Neural cell (in vitro differentiated cells): Measurements from ENCODE around the gene SYTL3.

Experiments used
- CTCF ChIP-seq: fragments of 450-650 bp; IDR thresholded peaks from 2 replicates; pipeline ENCODE4 v1.5.1; 2014; ENCODE audit warnings: antibody characterized with exemption, mild to moderate bottlenecking, moderate library complexity; ENCODE audit not compliant: poor library complexity, severe bottlenecking
- EZH2 ChIP-seq: fragments of 200-600, 300-800 bp; shearing (Covaris generic), sonication (generic); IDR thresholded peaks from 2 replicates; pipeline ENCODE4 v1.6.1; 2014; ENCODE audit warnings: antibody characterized with exemption, low read length, borderline replicate concordance, mild to moderate bottlenecking; ENCODE audit not compliant: insufficient read depth, poor library complexity, severe bottlenecking
- POLR2AphosphoS5 ChIP-seq: IDR thresholded peaks from 2 replicates; pipeline ENCODE4 v1.6.1; 2012
- TF ChIP-seq, protein P1 (sequence below): IDR thresholded peaks from 2 replicates; pipeline ENCODE4 v1.6.1; 2012; ENCODE audit warnings: borderline replicate concordance

DNA sequence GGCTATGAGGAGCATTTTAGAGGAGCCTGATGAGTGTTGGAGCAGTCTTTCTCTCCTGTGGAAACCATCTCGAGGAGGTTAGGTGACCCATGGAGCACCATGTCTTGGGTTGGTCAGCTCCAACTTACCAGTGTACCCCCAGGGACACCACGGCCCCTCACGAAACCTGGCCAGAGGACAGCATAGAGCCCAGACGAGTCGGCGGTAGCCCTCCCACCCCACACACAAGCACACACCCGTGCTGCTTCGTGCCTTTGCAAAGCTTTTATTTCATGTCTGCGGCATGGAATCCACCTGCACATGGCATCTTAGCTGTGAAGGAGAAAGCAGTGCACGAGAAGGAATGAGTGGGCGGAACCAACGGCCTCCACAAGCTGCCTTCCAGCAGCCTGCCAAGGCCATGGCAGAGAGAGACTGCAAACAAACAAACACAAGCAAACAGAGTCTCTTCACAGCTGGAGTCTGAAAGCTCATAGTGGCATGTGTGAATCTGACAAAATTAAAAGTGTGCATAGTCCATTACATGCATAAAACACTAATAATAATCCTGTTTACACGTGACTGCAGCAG is 115.7 kb downstream of the SYTL3 start:
- TF ChIP-seq CTCF (no peak), EZH2 (no peak), POLR2AphosphoS5 (no peak)
- TF ChIP-seq, protein P1, sequence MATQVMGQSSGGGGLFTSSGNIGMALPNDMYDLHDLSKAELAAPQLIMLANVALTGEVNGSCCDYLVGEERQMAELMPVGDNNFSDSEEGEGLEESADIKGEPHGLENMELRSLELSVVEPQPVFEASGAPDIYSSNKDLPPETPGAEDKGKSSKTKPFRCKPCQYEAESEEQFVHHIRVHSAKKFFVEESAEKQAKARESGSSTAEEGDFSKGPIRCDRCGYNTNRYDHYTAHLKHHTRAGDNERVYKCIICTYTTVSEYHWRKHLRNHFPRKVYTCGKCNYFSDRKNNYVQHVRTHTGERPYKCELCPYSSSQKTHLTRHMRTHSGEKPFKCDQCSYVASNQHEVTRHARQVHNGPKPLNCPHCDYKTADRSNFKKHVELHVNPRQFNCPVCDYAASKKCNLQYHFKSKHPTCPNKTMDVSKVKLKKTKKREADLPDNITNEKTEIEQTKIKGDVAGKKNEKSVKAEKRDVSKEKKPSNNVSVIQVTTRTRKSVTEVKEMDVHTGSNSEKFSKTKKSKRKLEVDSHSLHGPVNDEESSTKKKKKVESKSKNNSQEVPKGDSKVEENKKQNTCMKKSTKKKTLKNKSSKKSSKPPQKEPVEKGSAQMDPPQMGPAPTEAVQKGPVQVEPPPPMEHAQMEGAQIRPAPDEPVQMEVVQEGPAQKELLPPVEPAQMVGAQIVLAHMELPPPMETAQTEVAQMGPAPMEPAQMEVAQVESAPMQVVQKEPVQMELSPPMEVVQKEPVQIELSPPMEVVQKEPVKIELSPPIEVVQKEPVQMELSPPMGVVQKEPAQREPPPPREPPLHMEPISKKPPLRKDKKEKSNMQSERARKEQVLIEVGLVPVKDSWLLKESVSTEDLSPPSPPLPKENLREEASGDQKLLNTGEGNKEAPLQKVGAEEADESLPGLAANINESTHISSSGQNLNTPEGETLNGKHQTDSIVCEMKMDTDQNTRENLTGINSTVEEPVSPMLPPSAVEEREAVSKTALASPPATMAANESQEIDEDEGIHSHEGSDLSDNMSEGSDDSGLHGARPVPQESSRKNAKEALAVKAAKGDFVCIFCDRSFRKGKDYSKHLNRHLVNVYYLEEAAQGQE = no peak
